Measurements from ENCODE around the gene CNIH2.

Gene CNIH2

GRCh38 chr11:66322732-66323427 is 44.9 kb downstream of the CNIH2 start:
- Histone ChIP-seq H3K4me2 (no peak overlapping the region), H3K9ac (no peak overlapping the region)
- TF ChIP-seq CTCF (conservative IDR thresholded peaks at IDR 0.05; ENCODE audit: low read depth, low read length), result no peak

GRCh38 chr11:66323684-66324083 is 45.7 kb downstream of the CNIH2 start:
- no peaks in the 10 kb centered on the region for H3K27me3 ChIP-seq (ENCODE audit: insufficient read depth, low read depth)
- H2AFZ ChIP-seq (ENCODE audit: low read depth), result no peak overlapping the region
- no peaks in the 10 kb centered on the region for H3K36me3 ChIP-seq (ENCODE audit: insufficient read depth)
- no peaks in the 10 kb centered on the region for H4K20me1 ChIP-seq (ENCODE audit: insufficient read depth)
- H3K9ac ChIP-seq, result no peak overlapping the region
- no peaks in the 10 kb centered on the region for H3K79me2 ChIP-seq (ENCODE audit: insufficient read depth, low read depth)
- TF ChIP-seq CTCF (conservative IDR thresholded peaks at IDR 0.05; ENCODE audit: low read depth, low read length), result no peak
- no peak overlapping the region for H3K27ac ChIP-seq
- H3K4me2 ChIP-seq, result no peak overlapping the region
- H3K4me3 ChIP-seq (IDR thresholded peaks at IDR 0.05; ENCODE audit: insufficient read depth, low read depth, low read length), result no peak overlapping the region
- H3K4me1 ChIP-seq (ENCODE audit: low read depth, poor library complexity, severe bottlenecking), result peaks cover 10% of the 10 kb centered on the region

More at GRCh38 chr11:66322732-66323427, 44.9 kb downstream of the CNIH2 start:
- H4K20me1 ChIP-seq (ENCODE audit: insufficient read depth), result no peaks in the 10 kb centered on the region
- no peaks in the 10 kb centered on the region for H3K36me3 ChIP-seq (ENCODE audit: insufficient read depth)
- H3K27ac ChIP-seq, result no peak overlapping the region
- H2AFZ ChIP-seq (ENCODE audit: low read depth), result no peak overlapping the region
- H3K79me2 ChIP-seq (ENCODE audit: insufficient read depth, low read depth), result no peaks in the 10 kb centered on the region
- no peak overlapping the region for H3K4me3 ChIP-seq (IDR thresholded peaks at IDR 0.05; ENCODE audit: insufficient read depth, low read depth, low read length)
- H3K4me1 ChIP-seq (ENCODE audit: low read depth, poor library complexity, severe bottlenecking), result peaks cover 5% of the 10 kb centered on the region
- no peaks in the 10 kb centered on the region for H3K27me3 ChIP-seq (ENCODE audit: insufficient read depth, low read depth)

DNA sequence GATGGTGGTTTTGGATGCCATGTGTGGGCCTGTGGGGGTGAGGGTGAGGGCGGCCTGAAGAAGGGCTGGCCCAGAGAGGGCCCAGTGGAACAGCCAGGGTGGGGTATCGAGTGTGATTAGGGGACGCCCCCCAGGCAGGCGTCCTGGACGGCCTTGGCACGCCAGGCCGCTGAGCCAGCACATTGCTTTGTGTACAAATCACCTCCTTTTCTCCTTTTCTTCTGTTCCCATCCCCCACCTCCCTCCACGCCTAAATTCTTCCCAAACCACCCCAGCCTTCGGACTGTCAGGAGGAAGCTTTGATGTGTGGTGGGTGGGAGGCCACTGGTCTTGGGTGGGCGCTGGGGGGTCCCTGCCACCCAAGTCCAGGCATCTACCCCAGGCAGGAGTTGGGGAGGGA is 46.7 kb downstream of the CNIH2 start:
- H3K27me3 ChIP-seq (ENCODE audit: insufficient read depth, low read depth), result no peaks in the 10 kb centered on the region; the same call in 1 of the 2 replicates
- no peak for TF ChIP-seq CTCF (conservative IDR thresholded peaks at IDR 0.05; ENCODE audit: low read depth, low read length)
- H3K79me2 ChIP-seq (ENCODE audit: insufficient read depth, low read depth), result no peaks in the 10 kb centered on the region
- H3K4me3 ChIP-seq (IDR thresholded peaks at IDR 0.05; ENCODE audit: insufficient read depth, low read depth, low read length), result no peak overlapping the region
- H3K9ac ChIP-seq, result no peak overlapping the region
- H3K4me1 ChIP-seq (ENCODE audit: low read depth, poor library complexity, severe bottlenecking), result peaks cover 10% of the 10 kb centered on the region
- H3K36me3 ChIP-seq (ENCODE audit: insufficient read depth), result no peaks in the 10 kb centered on the region
- no peak overlapping the region for H2AFZ ChIP-seq (ENCODE audit: low read depth)
- no peak overlapping the region for H3K4me2 ChIP-seq
- no peak overlapping the region for H3K27ac ChIP-seq
- H4K20me1 ChIP-seq (ENCODE audit: insufficient read depth), result no peaks in the 10 kb centered on the region

- Histone ChIP-seq H3K27me3 (ENCODE audit: insufficient read depth, low read depth) (no peaks in the 10 kb centered on the region; the same call in 1 of the 2 replicates), H3K9ac (no peak overlapping the region), H3K4me1 (ENCODE audit: low read depth, poor library complexity, severe bottlenecking) (peaks cover 10% of the 10 kb centered on the region), H3K4me2 (no peak overlapping the region), H3K79me2 (ENCODE audit: insufficient read depth, low read depth) (no peaks in the 10 kb centered on the region), H2AFZ (ENCODE audit: low read depth) (no peak overlapping the region), H4K20me1 (ENCODE audit: insufficient read depth) (no peaks in the 10 kb centered on the region), H3K4me3 (IDR thresholded peaks at IDR 0.05; ENCODE audit: insufficient read depth, low read depth, low read length) (no peak overlapping the region), H3K36me3 (ENCODE audit: insufficient read depth) (no peaks in the 10 kb centered on the region), H3K27ac (no peak overlapping the region)
- no peak for TF ChIP-seq CTCF (conservative IDR thresholded peaks at IDR 0.05; ENCODE audit: low read depth, low read length)
Observed at GRCh38 chr11:66325263-66325671, 47.3 kb downstream of the CNIH2 start.

Measured in KMS-11 (cell line).